Hippocampal formation (tissue), 2 donors: Measurements from ENCODE around the gene FKBP7.
"Not testable (repeated sequence)": the region's sequence is repeated elsewhere in the genome, so short reads cannot be mapped to it uniquely, and the experiment has no call there.

Experiments
- DNase-seq, 2 donors: peaks; one replicate each; lab custom pipeline; 2025; lab: John Stamatoyannopoulos, UW

Gene FKBP7, protein sequence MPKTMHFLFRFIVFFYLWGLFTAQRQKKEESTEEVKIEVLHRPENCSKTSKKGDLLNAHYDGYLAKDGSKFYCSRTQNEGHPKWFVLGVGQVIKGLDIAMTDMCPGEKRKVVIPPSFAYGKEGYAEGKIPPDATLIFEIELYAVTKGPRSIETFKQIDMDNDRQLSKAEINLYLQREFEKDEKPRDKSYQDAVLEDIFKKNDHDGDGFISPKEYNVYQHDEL

DNA sequence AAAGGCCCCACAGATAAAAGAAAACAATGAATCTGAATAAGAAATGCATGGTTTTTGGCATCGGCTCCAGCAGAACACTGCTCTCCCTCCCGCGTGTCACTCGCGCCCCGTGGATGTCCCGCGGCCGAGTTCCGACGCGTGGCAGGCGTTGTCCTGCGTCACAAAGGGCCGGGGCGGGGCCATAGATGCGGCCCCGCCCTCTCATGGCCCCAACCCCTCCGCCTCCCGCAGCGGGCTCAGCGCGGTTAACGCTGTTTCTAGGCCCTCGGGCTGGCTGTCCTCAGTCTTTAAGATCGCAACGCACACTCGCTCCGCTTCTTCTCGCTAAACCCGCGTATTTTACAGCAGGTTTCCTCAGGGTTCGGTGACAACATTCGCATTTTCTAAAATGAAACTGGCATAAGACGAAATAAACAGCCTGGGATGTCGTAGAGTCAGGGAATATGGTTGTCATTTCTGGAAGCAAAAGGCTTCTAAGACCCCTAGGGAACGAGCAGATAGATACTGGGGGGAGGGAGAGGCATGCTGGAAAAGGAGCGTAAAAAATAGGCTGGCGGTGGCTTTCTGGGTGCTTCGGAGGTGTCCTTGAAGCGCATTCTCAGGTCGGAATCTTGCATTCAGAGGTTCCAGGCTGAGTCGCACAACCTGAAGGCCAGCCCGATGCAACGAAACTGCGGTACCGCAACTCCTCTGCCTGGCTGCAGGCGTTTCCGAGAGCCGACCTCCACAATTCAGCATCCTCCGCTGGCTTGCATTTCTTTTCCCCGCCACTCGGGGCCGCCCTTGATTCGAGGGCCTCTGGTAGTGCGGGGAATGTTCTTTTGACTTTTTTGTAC is at the start of gene FKBP7:
FKBP7 (minus strand) TSS at position 162 of the 836 bp plus-strand sequence; CDS start at position 61, 101 bp downstream.
- peak; percentile 86 to 90 for DNase-seq

DNA sequence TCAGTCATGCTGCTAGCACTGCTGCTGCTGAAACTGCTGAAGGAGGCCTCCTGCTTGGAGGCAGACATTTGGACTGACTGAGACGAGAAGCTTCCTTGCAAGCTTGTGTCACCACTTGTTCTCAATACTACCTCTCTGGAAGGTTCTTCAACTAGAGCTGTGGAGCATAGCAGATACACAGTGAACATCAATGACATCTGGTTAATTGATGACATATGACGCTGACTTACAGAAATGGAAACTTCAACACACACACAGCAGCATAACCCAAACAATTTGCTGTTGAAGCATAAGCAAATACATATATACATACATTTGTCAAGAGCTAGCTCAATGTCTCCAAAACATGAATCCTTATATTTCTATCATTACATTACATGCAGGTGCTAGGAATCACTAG is 49.2 kb upstream of the FKBP7 start:
- DNase-seq, result no peak

DNA sequence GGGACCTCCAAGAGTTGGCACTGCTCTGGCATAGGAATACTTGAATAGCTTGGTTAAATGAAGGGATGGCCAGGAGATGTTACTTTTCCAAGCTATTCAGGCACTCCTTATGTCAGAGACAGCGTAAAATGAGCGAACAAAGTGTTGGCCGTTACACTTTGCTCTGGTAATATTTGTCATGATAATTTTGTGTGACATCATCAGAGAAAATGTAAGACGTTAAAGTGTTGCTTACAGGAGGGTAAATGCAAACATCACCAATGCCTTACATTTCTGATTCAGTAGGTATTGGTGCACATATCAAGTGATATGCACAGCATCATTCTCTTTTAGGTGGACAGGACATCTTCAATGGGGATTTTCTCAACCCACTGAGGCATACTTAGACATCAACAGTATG is 47.9 kb upstream of the FKBP7 start:
- no peak for DNase-seq

DNA sequence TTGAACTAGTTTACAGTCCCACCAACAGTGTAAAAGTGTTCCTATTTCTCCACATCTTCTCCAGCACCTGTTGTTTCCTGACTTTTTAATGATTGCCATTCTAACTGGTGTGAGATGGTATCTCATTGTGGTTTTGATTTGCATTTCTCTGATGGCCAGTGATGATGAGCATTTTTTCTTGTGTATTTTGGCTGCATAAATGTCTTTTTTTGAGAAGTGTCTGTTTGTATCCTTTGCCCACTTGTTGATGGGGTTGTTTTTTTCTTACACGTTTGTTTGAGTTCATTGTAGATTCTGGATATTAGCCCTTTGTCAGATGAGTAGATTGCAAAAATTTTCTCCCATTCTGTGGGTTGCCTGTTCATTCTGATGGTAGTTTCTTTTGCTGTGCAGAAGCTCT is 47.1 kb upstream of the FKBP7 start:
- DNase-seq, result not testable (repeated sequence)

DNA sequence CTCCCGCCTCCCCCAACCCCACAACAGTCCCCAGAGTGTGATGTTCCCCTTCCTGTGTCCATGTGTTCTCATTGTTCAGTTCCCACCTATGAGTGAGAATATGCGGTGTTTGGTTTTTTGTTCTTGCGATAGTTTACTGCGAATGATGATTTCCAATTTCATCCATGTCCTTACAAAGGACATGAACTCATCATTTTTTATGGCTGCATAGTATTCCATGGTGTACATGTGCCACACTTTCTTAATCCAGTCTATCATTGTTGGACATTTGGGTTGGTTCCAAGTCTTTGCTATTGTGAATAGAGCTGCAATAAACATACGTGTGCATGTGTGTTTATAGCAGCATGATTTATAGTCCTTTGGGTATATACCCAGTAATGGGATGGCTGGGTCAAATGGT is 46.6 kb upstream of the FKBP7 start:
- DNase-seq, result not testable (repeated sequence)

DNA sequence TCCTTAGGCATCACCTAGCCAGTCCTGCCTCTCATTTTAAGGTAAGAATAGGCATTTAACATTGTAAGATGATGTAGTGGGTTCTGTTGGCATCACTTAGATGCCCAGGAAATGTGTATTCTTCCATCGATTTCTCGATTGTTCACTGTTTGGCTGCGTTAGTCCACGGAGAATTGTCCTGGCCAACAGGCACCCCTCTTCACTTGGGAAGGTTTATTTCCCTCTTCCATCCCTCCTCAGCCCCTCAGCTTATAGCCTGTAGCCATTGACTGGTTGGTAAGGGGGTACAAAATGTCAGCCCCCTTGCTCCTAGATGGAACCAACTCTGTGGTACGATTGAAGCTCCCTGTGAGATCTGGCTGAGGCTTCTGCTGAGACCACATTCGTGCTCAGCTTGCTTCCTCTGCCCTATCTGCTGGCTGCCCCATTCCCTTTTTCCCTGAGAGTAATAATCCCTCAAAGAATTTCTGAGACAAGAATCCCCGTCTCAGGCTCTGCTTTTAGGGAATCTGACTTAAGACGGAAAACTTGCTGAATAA is 45.3 kb upstream of the FKBP7 start:
- no peak for DNase-seq

DNA sequence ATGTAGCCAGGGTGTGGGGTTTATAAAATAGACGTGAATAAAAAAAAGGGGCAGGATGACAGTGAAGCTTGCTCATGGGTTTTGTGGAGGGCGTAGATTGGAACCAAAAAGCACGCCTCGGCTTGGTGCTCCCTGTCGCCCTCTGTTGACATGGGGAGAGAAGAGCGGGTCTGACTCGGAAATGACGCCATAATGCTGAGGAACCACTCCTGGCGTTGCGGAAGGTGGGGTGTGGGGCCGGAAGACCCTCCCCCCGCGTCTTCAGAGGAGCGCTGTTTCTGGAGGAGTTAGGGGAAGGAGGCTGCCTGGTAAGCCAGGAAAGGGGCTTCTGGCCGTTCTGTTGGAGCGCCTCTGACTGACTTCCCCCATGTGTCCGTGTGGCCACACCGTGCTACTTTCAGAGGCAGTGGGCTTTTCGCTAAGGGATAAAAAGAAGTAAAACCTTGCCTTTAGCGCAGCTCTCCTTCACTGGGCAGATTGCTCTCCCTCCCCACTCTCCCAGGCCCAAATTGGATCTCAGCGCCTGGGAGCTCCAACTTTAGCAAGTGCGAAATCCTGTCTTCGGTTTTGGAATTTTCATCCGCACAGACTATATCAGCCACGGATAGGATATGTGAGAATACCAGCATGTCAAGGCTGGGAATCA is 44.7 kb upstream of the FKBP7 start:
- DNase-seq, result peak; percentile 43 to 62

DNA sequence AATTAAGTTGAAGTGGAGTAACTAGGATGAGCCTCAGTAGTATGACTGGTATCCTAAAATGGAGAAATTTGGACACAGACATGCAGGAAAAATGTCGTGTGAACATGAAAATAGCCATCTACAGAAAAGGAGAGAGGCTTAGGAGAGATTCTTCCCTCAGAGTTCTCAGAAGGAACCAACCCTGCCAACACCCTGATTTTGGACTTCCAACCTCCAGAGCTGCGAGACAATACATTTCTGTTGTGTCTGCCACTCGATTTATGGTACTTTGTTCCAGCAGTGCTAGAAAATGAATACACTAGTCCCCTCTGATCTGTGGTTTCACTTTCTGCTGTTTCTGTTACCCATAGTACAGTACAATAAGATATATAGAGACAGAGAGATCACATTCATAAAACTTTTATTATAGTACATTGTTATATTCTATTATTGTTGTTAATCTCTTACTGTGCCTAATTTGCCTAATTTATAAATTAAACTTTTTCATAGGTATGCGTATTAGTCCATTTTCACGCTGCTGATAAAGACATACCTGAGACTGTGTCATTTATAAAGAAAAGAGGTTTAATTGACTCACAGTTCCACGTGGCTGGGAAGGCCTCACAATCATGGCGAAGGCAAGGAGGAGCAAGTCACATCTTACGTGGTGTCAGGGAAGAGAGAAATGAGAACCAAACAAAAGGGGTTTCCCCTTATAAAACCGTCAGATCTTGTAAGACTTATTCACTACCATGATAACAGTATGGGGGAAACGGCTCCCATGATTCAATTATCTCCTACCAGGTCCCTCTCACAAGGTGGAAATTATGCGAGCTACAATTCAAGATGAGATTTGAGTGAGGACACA is 43.1 kb upstream of the FKBP7 start:
- DNase-seq, result no peak

DNA sequence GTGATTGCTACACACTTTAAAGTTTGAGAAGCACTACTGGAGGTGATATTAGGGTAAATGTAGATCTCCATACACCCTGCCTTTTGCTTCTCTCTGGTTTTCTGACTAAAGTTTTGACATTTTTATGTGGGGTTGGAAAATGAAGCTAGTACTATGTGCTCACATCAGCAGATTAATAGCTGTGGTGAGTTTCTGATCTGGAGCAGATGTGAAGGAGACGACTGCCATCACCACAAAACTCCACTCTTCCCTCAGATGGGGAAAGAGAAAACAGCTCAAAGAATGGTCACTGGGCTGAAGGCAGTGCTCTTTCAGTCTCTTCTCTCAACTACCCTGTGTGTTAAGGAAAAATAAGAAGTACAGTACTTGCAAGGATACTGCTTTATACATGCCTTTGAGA is 39.1 kb upstream of the FKBP7 start:
- DNase-seq, result no peak

DNA sequence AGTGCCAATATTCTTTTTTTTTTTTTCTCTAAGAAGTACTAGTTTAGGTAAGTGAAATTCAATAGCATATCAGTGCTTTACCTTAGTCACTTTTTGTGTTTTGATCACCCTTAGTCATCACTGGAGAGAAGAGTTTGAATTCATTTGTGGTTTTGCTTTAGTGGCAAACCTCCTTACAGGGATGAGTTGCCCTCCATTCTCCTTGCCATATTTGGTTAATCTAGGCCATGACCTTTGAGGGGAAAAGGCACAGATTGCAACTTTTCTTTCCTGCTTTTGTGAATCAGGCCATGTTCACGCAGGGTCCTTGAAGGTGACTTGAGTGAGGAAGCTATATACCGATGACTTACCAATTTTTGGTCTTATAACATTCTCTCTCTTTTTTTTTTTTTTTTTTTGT is 36.3 kb upstream of the FKBP7 start:
- DNase-seq, result no peak

DNA sequence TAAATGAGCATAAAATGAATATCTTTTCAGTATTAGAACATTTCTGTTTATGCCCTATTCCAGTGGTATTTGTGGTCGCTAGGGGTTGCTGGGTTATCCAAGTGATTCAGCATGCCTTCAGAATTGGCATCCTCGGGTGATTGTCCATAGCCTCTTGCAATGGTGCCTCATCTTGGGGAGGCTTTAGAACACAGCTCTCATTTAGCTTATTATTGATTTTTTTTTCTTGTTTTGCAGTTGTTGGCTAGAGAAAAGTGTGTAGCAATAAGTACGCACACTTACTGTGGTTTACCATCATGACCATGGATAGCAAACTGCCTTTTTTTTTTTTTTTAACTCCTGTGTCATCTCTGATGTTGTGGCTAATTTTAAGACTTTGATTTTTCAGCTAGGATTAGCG is 35.5 kb upstream of the FKBP7 start:
- DNase-seq, result no peak

DNA sequence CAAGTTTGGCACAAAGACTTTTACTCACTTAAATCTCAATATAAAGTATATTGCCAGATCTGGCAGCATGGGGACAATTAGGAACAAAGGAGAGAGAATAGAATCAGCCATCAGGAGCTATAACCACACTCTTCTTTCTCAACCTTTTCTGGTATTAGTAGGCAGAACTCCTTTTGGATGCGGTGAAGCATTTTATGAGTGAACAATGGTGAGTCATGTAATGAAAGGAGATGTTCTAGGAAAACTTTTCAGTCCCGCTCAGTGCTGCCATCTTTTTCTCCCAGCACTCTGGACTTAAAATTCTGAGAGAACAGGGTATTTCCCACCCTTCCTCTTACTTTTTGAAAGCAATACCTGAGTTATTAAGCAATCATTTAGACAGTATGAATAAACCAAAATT is 34.1 kb upstream of the FKBP7 start:
- DNase-seq, result no peak

DNA sequence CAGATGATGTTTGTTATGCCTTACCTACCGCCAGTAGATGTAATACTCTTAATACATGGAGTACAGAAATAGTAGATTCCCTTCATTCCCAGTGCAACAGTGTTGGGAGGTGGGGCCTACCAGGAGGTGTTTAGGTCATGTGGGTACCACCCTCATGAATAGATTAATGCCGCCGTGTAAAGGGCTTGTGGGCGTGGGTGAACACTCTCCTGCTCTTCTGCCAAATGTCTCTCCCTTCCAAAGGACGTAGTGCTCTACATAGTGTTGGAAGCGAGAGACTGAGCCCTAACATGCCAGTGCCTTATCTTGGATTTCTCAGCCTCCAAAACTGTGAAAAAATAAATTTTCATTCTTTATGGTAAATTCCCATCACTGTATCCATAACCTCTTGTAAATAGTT is 32.0 kb upstream of the FKBP7 start:
- DNase-seq, result no peak

DNA sequence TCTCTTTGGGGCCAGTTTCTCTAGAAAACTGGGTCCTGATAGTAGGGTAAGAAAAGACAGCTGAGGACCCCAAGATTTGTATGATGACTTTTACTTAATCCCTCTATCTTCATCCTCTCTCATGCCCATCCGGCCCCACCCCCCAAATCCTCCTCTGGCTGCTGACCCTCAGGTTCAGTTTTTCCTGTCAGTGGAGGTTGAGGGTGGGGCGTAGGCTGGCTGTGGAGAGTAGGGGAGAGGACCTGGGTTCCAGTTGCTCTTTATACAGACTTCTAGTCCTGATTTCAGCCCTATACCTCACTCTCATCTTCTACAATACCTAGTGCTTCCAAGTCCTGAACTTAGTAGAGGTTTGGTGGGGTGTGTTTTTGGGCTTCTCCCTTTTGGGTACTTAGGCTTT is 30.2 kb upstream of the FKBP7 start:
- no peak for DNase-seq

DNA sequence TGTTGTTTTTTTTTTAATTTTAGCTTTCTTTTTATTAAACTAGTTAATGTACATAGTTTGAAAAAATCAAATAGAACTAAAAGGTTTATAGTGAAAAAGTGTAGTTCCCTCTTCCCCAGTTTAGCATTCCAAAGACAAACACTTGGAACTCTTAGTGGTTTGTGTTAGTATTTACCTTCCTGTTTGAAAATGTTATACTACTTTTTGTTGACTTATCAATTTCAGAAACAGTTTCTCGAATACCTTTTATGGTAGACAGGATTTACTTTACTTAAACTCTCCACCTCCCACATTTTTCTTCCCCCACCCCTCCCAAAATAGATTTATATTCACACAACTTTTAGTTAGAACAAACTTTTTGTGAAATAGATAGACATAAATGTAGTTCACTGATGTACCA is 28.5 kb upstream of the FKBP7 start:
- no peak for DNase-seq

DNA sequence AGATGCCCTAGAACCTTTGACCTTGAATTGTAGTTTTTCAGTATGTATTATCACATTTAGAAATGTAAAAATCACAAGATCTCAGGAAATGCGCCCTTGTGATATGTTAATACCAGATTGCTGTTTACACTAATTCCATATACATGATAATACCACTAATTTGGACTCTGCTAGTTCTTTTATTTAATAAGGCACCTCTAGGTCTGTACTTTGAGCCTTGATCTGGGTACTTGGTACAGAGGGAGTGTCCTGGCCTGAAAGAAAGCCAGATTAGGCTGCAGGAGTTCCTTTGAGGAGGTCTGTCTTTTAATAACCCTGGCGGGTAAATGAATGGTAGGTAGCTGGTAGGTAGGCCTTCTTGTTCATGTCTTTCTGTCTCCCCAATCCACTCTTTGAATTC is 28.1 kb upstream of the FKBP7 start:
- DNase-seq, result no peak

DNA sequence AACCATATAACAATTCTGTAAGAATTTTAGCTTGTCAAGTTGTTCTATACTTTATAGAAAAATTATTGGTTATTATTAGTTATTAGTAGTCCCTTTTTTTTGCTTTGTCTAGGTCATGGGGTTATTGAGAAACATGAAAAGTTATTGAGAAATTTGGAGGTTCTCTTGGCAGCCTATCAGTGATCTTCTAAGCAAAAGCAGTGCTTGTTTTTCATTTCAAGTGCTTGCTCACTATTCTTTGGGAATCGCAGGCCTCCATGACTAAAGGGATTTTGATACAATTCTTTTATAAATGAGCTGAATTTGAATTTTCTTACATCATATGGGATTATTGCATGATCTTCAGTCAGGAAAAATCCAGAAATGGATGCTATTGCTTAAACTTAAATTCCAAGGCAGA is 27.7 kb upstream of the FKBP7 start:
- DNase-seq, result no peak

DNA sequence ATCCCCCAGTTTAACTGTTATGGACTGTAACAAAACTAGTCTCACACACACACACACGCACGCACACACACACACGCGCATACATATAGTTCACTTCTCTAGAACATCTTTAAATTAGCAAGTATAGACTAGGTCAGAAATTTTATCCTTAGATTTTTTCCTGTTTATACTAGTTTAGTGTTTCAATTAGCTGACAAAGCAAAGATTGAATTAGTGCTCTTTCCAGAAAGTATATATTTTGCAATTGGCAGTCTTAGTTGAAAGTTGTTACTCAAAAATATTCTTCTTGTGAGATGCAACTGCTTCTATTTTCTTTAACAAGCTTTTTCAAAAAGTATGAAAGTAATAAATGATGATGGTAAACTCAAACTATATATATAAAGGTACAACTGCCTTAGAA is 24.4 kb upstream of the FKBP7 start:
- DNase-seq, result no peak

DNA sequence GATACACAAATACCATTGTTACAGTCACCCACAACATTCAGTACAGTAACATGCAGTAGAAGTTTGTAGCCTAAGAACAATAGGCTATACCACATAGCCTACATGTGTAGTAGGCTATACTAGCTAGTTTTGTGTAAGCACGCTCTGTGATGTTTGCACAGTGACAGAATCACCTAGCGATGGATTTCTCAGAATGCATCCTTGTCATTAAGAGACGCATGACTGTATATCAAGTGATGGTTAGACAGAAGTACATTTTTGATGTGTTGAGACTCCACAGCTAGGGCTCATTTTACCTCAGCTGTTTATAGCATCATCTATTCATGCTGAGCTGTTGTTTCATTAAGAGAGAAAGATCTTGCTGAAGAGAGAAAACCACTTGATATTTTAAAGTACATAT is 21.2 kb upstream of the FKBP7 start:
- DNase-seq, result no peak

DNA sequence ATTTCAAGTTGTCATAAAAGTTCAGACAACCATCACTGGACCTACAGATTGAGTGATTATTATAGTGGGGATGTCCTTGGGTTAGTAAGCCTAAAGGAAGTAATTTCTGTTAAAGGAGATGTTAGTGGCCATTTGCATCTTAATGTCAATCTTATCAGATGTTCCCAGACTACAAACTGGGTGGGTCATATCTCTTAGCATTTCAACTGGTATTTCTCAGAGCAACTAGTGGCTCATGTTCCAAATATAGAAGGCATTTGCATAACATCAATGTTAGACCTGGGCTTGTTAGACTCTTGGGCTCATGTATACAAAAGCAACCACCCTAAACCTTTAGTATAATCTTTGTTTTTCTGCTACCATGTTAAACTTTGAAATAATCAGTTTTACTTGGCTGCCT is 19.7 kb upstream of the FKBP7 start:
- DNase-seq, result no peak

DNA sequence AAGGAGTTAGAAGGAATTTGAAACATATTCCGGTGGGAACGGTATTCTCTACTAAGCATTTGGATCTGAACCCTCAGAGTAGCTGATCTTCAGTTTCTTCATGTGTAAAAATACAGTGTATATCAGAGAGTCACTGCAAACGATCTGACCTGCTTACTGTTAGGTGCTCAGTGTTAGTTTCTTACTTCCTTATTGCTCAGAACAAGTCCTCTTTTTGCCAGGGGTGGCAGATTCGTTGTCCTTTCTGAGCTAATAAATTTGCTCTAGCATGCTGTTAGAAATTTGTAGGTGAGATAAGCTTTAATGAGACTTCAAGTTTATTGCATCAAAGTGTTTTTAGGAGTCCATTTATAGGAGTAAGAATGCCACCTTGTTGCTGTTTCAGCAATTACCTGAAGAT is 17.6 kb upstream of the FKBP7 start:
- DNase-seq, result no peak

DNA sequence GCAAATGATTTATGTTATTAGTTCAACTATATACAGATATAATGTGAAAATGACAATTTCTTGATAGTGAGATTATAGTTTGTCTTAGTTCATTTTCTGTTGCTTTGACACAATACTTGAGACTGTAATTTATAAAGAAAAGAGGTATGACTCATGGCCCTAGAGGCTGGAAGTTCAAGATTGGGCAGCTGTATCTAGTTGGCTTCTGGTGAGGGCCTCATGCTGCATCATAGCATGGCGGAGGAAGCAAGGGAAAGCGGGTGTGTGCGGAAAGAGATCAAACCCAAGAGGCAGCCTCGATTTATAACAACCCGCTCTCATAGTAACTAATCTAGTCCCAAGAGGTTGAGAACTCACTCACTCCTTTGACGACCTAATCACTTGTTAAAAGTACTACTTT is 13.2 kb upstream of the FKBP7 start:
- no peak for DNase-seq
